GM18870 (cell line): Measurements from ENCODE around the gene HTR7.

Experiments used
- ATAC-seq: cut with Tn5 transposase; IDR thresholded peaks from one replicate; pipeline ENCODE4 v1.9.1; 2021; ENCODE audit warnings: moderate library complexity; ENCODE audit not compliant: unreplicated experiment

HTR7 gene

DNA sequence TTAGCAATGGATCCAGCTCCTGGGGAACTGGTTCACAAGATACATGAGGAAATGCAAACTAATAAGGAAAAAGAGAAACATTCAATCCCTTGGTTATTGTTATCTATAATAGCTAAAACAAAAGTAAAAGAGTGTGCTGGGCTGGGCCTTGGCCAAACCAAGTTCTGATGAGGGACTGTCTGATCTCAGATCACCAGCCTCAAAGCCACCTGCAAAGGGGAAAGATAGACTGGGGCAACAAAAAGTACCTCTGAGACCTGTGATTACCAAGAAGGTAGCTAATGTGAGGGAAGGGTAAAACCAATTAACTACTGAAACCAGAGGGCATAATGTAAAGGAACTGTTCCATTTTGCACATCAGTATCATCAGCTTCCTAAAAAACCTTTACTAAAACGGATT lies 51.2 kb downstream of the HTR7 start:
- no peak for ATAC-seq

- no peak for ATAC-seq
These were observed 52.6 kb downstream of the HTR7 start for GRCh38 chr10:90805206-90805605.

DNA sequence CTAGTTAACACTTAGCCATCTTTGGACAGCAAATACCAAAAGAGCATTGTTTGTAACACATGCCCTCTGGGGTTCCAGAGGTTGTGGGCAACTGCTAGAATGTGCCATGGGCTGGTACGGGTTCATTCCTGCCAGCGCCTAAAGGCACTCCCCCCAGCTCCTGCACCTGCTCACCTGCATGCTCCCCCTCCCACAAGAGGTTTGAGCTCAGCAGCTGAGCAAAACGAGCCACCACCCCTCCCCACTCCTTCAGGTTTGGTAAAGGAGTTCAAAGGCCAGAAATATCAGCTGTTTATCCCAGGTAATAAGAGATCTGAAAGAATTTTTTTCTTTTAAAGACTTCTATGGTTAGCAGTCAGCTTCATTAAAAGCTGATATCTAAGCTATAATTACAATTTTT lies 53.5 kb downstream of the HTR7 start:
- ATAC-seq: no peak

DNA sequence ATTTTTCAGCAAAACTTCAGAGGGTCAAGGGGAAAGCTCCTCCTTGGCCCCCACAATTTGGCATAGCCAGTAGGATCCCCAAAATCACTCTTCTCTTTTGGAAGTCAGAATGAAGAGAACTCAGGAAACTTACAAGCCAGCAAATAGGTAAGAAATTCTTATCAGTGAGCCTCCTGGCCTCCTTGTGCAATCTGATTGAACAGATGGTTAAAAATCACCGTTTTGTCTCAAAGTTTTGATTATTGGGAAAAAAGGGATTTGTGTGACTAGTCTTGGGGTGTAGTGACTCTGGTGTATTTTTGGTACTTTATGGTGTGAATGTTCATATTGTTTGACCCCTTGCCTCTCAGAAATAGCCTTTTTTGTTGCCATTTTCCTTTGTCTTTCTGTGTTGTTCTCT lies 56.2 kb downstream of the HTR7 start:
- no peak for ATAC-seq

DNA sequence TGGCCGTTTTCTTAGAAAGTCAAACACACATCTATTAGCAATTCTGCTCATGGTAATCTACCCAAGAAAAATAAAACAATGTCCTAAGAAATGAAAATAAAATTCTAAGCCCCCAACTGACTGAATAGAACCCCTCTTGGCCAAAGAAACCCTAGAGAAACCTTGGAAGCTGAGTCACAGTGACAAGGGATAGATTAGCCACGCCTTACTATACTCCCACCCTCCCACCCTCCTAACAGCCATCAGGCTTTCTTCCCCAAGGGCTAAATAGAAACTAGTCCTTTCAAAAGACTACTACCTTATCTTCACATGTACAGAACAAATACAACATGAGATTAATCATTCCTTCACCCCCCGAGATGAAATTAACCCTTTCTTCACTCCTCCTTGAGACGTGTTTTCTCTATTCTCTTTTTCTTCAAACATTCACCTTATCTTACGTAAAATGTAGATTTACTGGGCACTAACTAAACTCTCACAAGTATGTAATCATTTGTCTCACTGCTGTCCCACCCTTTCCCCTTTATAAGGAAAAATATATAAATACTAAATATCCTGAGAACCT lies 57.5 kb downstream of the HTR7 start:
- ATAC-seq: no peak

GRCh38 chr10:90799172-90799571 lies 58.7 kb downstream of the HTR7 start:
- no peak for ATAC-seq

- ATAC-seq: no peak
These were observed 59.4 kb downstream of the HTR7 start for GRCh38 chr10:90798482-90798881.

GRCh38 chr10:90790422-90790821 lies 67.4 kb downstream of the HTR7 start:
- no peak for ATAC-seq

DNA sequence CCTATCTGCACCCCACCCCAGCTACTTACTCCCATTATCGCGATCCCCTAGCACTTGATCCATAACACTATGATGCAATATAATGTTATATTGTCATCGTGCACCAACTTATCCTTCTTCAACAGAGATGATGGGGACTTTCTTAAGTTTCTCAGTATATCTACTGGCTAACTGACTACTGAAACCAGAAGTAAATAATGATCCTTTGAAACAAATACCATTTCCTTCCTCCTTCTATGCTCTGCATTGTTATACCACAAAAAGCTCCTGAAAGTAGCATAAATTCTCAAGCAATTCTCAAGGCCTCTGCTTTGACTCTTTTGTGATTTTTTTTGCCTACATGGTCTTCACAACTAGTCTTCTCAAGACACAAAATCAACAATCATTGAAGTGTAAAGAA lies 68.9 kb downstream of the HTR7 start:
- peak; percentile 72 for ATAC-seq

- ATAC-seq: no peak
These were observed 69.7 kb downstream of the HTR7 start for GRCh38 chr10:90788199-90788491.

GRCh38 chr10:90787393-90788198 lies 70.2 kb downstream of the HTR7 start:
- ATAC-seq: no peak

DNA sequence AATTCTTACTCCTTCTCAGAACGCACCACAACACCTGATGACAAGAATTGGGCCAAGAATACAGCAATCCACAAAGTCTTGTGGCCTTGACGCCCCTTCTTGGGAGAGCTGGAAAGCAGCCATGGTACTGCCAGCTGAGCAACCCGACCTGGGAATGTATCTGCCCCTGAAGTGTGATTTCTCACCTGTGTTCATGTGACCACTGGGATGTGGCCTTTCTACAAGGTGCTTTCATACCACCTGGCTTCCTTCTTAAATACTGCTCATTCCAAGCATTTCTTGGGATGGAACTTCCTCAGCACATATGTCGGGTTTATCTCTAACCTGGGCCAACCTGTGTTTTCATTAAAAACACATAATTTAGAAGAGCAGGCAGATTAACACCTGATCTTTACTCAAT lies 72.1 kb downstream of the HTR7 start:
- ATAC-seq: no peak

GRCh38 chr10:90784771-90785170 lies 73.1 kb downstream of the HTR7 start:
- ATAC-seq: no peak

GRCh38 chr10:90780488-90780887 lies 77.4 kb downstream of the HTR7 start:
- no peak for ATAC-seq

DNA sequence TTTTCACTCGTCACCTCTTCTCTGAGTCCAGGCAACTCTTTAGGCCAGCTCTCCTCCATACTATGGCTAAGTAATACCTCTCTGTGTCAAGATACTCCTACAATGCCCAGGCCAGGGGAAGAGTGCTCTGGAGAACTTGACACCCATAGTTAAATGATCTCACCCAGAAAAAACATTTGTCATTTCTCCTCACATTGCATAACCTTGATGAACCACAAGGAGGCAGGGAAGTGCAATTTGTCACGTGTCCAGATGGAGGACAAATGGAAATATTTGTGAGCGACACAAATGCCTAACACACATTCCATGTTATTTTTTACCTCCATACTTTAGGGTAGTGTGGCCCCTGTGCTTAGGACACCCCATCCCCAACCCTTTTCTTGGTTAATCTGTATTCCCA lies 78.3 kb downstream of the HTR7 start:
- no peak for ATAC-seq

DNA sequence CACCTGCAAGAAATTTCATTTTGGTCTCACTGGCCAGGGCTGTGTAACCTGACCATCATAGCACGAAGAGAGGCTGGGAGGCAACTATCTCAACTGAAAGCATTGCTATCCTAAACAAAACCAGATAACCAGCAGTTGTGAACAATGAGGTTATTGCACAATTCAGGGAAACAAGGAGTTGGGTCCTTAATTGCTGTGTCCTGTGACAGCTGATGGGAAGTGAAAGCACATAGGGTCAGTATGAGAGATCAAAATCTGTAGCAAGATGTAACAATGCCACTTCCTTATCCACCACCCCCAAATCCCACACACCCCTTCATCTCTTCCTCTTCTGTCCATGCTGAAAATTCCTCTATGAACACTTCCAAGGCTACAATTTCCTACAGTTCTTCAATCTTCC lies 80.2 kb downstream of the HTR7 start:
- no peak for ATAC-seq

GRCh38 chr10:90775351-90776028 lies 82.3 kb downstream of the HTR7 start:
- ATAC-seq: no peak

DNA sequence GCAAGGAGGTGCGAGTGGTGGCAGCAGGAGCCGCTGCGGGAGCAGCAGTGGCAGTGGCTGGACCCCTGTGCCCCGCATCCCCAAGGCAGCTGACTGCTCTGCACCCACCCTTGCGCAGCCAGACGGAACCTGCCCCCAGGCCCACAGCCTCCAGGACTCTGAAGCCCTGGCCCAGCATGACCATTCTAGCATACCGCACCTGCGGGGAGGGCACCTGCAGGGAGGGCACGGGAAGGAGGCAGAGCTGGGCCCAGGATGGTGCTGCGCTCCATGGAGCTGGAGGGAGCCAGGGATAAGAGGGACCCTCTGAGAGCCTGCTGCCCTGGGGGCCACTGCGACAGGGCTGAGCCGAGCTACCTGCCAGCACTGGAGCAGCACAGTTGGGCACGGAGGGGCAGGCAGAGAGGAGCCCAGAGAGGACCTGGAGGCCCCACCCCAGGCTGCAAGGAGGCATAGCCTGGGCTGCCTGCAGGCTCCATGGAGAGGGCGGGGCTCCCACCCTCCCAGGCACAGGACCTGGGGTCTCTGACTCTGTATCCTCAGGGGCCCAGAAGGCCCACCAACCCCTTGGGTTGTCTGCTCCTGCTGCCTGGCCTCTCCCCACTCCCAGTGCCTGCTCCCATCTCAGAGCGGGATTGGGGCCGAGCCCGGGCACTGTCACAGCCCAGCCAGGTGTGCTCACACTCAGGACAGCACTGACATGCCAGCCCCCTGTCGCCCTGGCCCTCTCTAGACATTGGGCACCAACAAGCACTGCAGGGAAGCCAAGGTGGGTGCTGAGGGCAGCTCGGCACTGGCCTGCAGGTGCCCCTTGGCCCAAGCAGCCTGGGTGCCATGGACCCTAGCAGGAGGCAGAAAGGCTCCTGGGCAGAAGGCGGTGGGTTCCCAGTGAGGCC lies 87.6 kb downstream of the HTR7 start:
- no peak for ATAC-seq

- ATAC-seq: no peak
These were observed 106.5 kb downstream of the HTR7 start for GRCh38 chr10:90751107-90751997.

DNA sequence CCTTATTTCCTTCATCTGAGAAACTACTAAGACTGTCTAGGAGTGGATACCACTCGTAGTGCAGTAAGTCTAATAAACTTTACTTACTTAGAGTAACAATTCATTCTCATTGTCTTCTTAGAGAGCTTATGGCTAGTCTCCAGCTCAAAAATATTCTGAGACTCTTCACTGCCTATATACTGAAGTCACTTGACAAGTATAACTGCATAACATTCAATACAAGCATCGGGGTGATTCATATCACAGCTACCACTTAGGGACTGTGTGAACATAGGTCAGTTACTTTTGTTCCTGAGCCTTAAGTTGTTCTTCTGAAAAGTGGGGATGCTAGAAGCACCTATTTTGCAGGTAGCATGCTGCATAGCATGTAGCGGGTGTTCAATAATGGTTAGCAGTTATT lies 111.0 kb downstream of the HTR7 start:
- no peak for ATAC-seq
